PC-3 (cell line): ENCODE data around the gene PLCE1. TPM values are rescaled to one million over a fixed set of nuclear protein-coding genes. Genes with fewer than 3 reads are reported as not detected.

Experiments
- ATAC-seq: fragments of 200-7000 bp; cut with Tn5 transposase; 2 replicates; pipeline ENCODE4 v1.9.1; 2020; ENCODE audit warnings: mild to moderate bottlenecking, moderate library complexity
- BruUV-seq: library from RNA; stranded (reverse); fragments of 400-500 nt; replicated peaks from 2 replicates; lab custom pipeline; 2021; lab: Mats Ljungman, UMichigan
- CTCF ChIA-PET: fragments of 300-600 bp; sonication (Branson Sonifier 250); formaldehyde crosslinking; loops from one replicate; lab custom pipeline; 2022; ENCODE audit warnings: antibody characterized with exemption; lab: Charles Lee
- POLR2A ChIA-PET: fragments of 300-600 bp; sonication (Branson Sonifier 250); formaldehyde crosslinking; loops from one replicate; lab custom pipeline; 2022; ENCODE audit warnings: antibody characterized with exemption; ENCODE audit not compliant: unreplicated experiment; lab: Charles Lee
- DNase-seq: peaks from one replicate; pipeline ENCODE4 v3.0.0-alpha.2; 2015
- H2AFZ ChIP-seq: fragments of 300-600 bp; sonication (generic); 2 replicates; pipeline ENCODE4 v1.6.0; 2016; ENCODE audit warnings: antibody characterized with exemption, low read length
- H3F3A ChIP-seq: fragments of 300-600 bp; sonication (generic); one replicate; pipeline ENCODE4 v1.6.0; 2017; ENCODE audit warnings: antibody characterized with exemption, low read length, control low read depth, mild to moderate bottlenecking; ENCODE audit not compliant: unreplicated experiment
- H3K27ac ChIP-seq: fragments of 300-600 bp; sonication (generic); 2 replicates; pipeline ENCODE4 v1.5.1; 2016; ENCODE audit warnings: mild to moderate bottlenecking, low read length
- H3K27me3 ChIP-seq: fragments of 300-600 bp; sonication (generic); 2 replicates; pipeline ENCODE4 v1.6.1; 2016; ENCODE audit warnings: low read length, mixed read lengths
- H3K36me3 ChIP-seq: fragments of 300-600 bp; sonication (generic); 2 replicates; pipeline ENCODE4 v1.6.1; 2016; ENCODE audit warnings: low read depth, mixed run types, low read length, mixed read lengths
- H3K4me1 ChIP-seq: fragments of 300-600 bp; sonication (generic); 2 replicates; pipeline ENCODE4 v1.5.1; 2016; ENCODE audit warnings: low read length; ENCODE audit not compliant: insufficient read depth
- H3K4me2 ChIP-seq: fragments of 300-600 bp; sonication (generic); 2 replicates; pipeline ENCODE4 v1.6.0; 2016; ENCODE audit warnings: low read length
- H3K4me3 ChIP-seq: fragments of 300-600 bp; sonication (generic); 2 replicates; pipeline ENCODE4 v1.5.1; 2016; ENCODE audit warnings: mild to moderate bottlenecking, low read length, mixed read lengths
- H3K79me2 ChIP-seq: fragments of 300-600 bp; sonication (generic); 2 replicates; pipeline ENCODE4 v1.6.1; 2017; ENCODE audit warnings: low read length, mixed read lengths
- H3K9ac ChIP-seq: fragments of 300-600 bp; sonication (generic); 2 replicates; pipeline ENCODE4 v1.6.0; 2016; ENCODE audit warnings: mild to moderate bottlenecking, low read length
- H3K9me2 ChIP-seq: fragments of 300-600 bp; sonication (generic); replicated peaks from 2 replicates; pipeline ENCODE4 v1.6.1; 2016; ENCODE audit warnings: mixed run types, low read length, mixed read lengths
- H3K9me3 ChIP-seq: fragments of 300-600 bp; sonication (generic); 2 replicates; pipeline ENCODE4 v1.6.1; 2016; ENCODE audit warnings: low read length, mixed read lengths
- H4K20me1 ChIP-seq: fragments of 300-600 bp; sonication (generic); 2 replicates; pipeline ENCODE4 v1.6.1; 2016; ENCODE audit warnings: low read length, mixed read lengths
- EZH2 ChIP-seq: fragments of 300-600 bp; sonication (generic); IDR thresholded peaks from one replicate; pipeline ENCODE4 v1.6.1; 2017; ENCODE audit warnings: antibody characterized with exemption, mild to moderate bottlenecking, low read length; ENCODE audit not compliant: unreplicated experiment
- EZH2phosphoT487 ChIP-seq: fragments of 300-600 bp; sonication (generic); IDR thresholded peaks from 2 replicates; pipeline ENCODE4 v1.6.1; 2018; ENCODE audit warnings: mild to moderate bottlenecking, antibody characterized with exemption, low read length, borderline replicate concordance
- intact Hi-C: fragments of 100-400 bp; cut with micrococcal nuclease; formaldehyde crosslinking; loops from 2 replicates; pipeline ENCODE4 v1.9.0; 2023
- total RNA-seq: library from RNA; depleted of rRNA; stranded (reverse); fragments of >200 nt; gene quantifications from 2 replicates; pipeline ENCODE4 v1.2.3, GENCODE V29; 2014
- TF ChIP-seq, protein P1 (sequence below): fragments of 300-600 bp; sonication (generic); conservative IDR thresholded peaks from 2 replicates; pipeline ENCODE4 v1.5.1; 2017; ENCODE audit warnings: antibody characterized with exemption, low read depth, mild to moderate bottlenecking, low read length

Gene PLCE1
- total RNA-seq, 1 experiment from 2014 or later, result 11.4 TPM

DNA sequence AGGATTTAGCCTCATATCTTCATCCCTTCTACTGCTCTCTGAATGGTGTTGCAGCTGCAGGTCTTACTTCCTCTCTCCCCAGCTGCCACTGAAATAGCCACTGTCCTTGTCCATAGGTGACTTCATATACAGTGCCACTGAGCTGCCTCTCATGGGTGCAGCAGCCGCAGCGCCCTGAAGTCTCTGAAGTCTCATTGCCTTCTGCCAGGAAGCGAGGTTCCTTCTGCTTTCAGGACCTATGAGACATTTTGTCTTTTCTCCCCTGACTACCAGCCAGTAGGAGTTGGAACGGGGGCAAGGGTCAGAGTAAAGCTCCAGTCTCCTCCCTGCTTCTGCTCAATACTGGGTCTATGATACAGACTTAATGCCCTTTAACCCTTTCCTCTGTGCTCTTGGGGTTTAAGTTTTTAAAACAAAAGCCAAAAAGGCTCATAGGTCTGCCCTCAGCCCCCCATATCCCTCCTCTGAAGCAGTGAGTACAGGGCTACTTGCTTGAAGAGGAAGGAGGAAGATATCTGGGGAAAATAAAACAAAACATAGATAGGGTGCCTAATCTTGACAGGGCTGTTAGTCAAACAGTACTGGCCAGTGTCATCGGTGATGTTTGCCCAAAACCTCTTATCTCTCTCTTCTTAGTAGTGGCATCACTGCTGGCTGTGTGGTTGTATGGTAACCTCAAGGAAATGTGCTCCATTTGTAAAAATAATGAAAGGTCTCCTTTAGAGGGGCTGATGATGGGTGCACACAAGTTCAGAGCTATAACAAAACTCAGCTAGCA, 7.1 kb downstream of the PLCE1 start:
- ChIA-PET POLR2A (interaction anchor here (0.6 kb wide), 1 partner anchor 125 kb away, joined by 3 read pairs; no protein-coding TSS in a partner anchor), CTCF (no interaction called here)
- peaks cover 88% of the 10 kb centered on the region for H3K79me2 ChIP-seq
- ATAC-seq, result no peak
- H3K36me3 ChIP-seq, result no peaks in the 10 kb centered on the region
- no peak overlapping the region for H2AFZ ChIP-seq
- H3K27me3 ChIP-seq, result no peaks in the 10 kb centered on the region
- no peaks in the 10 kb centered on the region for H3K9me2 ChIP-seq
- no TSS peak for BruUV-seq
- H3K9me3 ChIP-seq, result no peaks in the 10 kb centered on the region
- no peak overlapping the region for H3K4me3 ChIP-seq
- H3K9ac ChIP-seq, result no peak overlapping the region
- no peak for TF ChIP-seq EZH2phosphoT487
- TF ChIP-seq, protein P1, sequence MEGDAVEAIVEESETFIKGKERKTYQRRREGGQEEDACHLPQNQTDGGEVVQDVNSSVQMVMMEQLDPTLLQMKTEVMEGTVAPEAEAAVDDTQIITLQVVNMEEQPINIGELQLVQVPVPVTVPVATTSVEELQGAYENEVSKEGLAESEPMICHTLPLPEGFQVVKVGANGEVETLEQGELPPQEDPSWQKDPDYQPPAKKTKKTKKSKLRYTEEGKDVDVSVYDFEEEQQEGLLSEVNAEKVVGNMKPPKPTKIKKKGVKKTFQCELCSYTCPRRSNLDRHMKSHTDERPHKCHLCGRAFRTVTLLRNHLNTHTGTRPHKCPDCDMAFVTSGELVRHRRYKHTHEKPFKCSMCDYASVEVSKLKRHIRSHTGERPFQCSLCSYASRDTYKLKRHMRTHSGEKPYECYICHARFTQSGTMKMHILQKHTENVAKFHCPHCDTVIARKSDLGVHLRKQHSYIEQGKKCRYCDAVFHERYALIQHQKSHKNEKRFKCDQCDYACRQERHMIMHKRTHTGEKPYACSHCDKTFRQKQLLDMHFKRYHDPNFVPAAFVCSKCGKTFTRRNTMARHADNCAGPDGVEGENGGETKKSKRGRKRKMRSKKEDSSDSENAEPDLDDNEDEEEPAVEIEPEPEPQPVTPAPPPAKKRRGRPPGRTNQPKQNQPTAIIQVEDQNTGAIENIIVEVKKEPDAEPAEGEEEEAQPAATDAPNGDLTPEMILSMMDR, result no peak
- no peak for TF ChIP-seq EZH2
- H3K27ac ChIP-seq, result no peak overlapping the region
- intact Hi-C loops, result no loop called here
- peaks cover 3% of the 10 kb centered on the region for H3F3A ChIP-seq
- H3K4me1 ChIP-seq, result peaks cover 34% of the 10 kb centered on the region
- DNase-seq, result no peak
- H4K20me1 ChIP-seq, result no peaks in the 10 kb centered on the region
- no peak overlapping the region for H3K4me2 ChIP-seq

- BruUV-seq, result no TSS peak
- Histone ChIP-seq H3K9me3 (no peaks in the 10 kb centered on the region), H3K4me2 (no peak overlapping the region), H3K79me2 (peaks cover 87% of the 10 kb centered on the region), H3K4me3 (no peak overlapping the region), H3K27ac (no peak overlapping the region), H3K9ac (no peak overlapping the region), H3K4me1 (peaks cover 34% of the 10 kb centered on the region), H3F3A (peaks cover 3% of the 10 kb centered on the region), H3K36me3 (no peaks in the 10 kb centered on the region), H4K20me1 (no peaks in the 10 kb centered on the region), H3K27me3 (no peaks in the 10 kb centered on the region), H2AFZ (no peak overlapping the region), H3K9me2 (no peaks in the 10 kb centered on the region)
- TF ChIP-seq, protein P1, result no peak
- TF ChIP-seq EZH2, result no peak
- no peak for TF ChIP-seq EZH2phosphoT487
- CTCF ChIA-PET, result no interaction called here
- POLR2A ChIA-PET, result no interaction called here
- intact Hi-C loops, result no loop called here
- no peak for DNase-seq
- no peak for ATAC-seq
These were observed 7.7 kb downstream of the PLCE1 start for GRCh38 chr10:94001416-94001810.

- Histone ChIP-seq H3K4me1 (peaks cover 35% of the 10 kb centered on the region), H3K27me3 (no peaks in the 10 kb centered on the region), H3K79me2 (peaks cover 80% of the 10 kb centered on the region), H4K20me1 (no peaks in the 10 kb centered on the region), H3K27ac (no peak overlapping the region), H3K36me3 (no peaks in the 10 kb centered on the region), H3K9me2 (no peaks in the 10 kb centered on the region), H3K4me3 (no peak overlapping the region), H3K9ac (no peak overlapping the region), H3K9me3 (no peaks in the 10 kb centered on the region), H3K4me2 (no peak overlapping the region), H2AFZ (no peak overlapping the region), H3F3A (peaks cover 3% of the 10 kb centered on the region)
- ChIA-PET CTCF (interaction anchor here (0.7 kb wide), 1 partner anchor 213 kb away, joined by 3 read pairs; no protein-coding TSS in a partner anchor), POLR2A (no interaction called here)
- TF ChIP-seq EZH2, result no peak
- TF ChIP-seq, protein P1, result no peak
- TF ChIP-seq EZH2phosphoT487, result no peak
- DNase-seq (no peak), ATAC-seq (no peak)
- intact Hi-C loops, result no loop called here
- BruUV-seq, result no TSS peak
These were observed 8.4 kb downstream of the PLCE1 start for GRCh38 chr10:94002156-94002555.
